ENCODE results near the gene ZNF30. TPM values are rescaled to one million over a fixed set of nuclear protein-coding genes. Genes with fewer than 3 reads are reported as not detected.
A peak's percentile ranks its signal among the peaks of the same experiment; 100 is the strongest.
"Not testable (repeated sequence)": the region's sequence is repeated elsewhere in the genome, so short reads cannot be mapped to it uniquely, and the experiment has no call there.

ZNF30 gene
- total RNA-seq, 1 donor from 2014 or later = 3.5 TPM

- intact Hi-C loops (cut with micrococcal nuclease) = loop anchor here (5.0 kb wide), 1 partner anchor 39 kb away; the partner anchor contains the start of gene GRAMD1A
- Mint-ChIP-seq H3K4me3 (ENCODE audit: low read depth) (peak overlapping the region; percentile 96), H3K9me3 (peaks cover 70% of the 10 kb centered on the region), H3K4me1 (ENCODE audit: low read depth) (peaks cover 16% of the 10 kb centered on the region), H3K27ac (peak overlapping the region; percentile 77), H3K27me3 (ENCODE audit: low read depth) (no peaks in the 10 kb centered on the region), H3K36me3 (ENCODE audit: low read depth) (peaks cover 55% of the 10 kb centered on the region)
- no peak for DNase-seq (ENCODE audit: low spot score)
Observed at GRCh38 chr19:34962687-34963572, 36.2 kb downstream of the ZNF30 start.

GRCh38 chr19:34963573-34964406, 37.1 kb downstream of the ZNF30 start, which contains the start of gene ZNF792:
Gene ZNF792 (minus strand): TSS chr19:34964229. CDS start chr19:34963662, 567 bp downstream.
- Mint-ChIP-seq H3K36me3 (ENCODE audit: low read depth) (peaks cover 53% of the 10 kb centered on the region), H3K4me3 (ENCODE audit: low read depth) (peak within 1 kb of the TSS; percentile 96), H3K27ac (peak within 1 kb of the TSS; percentile 77), H3K4me1 (ENCODE audit: low read depth) (peaks cover 16% of the 10 kb centered on the region), H3K27me3 (ENCODE audit: low read depth) (no peaks in the 10 kb centered on the region), H3K9me3 (peaks cover 72% of the 10 kb centered on the region)
- DNase-seq (ENCODE audit: low spot score) = peak; percentile 35
- intact Hi-C loops (cut with micrococcal nuclease) = loop anchor here (5.0 kb wide), 1 partner anchor 39 kb away; the partner anchor contains the start of gene GRAMD1A

- Mint-ChIP-seq H3K27ac (no peak overlapping the region), H3K4me3 (ENCODE audit: low read depth) (peak overlapping the region; percentile 71), H3K27me3 (ENCODE audit: low read depth) (no peaks in the 10 kb centered on the region), H3K9me3 (peaks cover 68% of the 10 kb centered on the region), H3K4me1 (ENCODE audit: low read depth) (peaks cover 16% of the 10 kb centered on the region), H3K36me3 (ENCODE audit: low read depth) (peaks cover 47% of the 10 kb centered on the region)
- intact Hi-C loops (cut with micrococcal nuclease) = loop anchor here (5.0 kb wide), 1 partner anchor 38 kb away; the partner anchor contains the start of gene GRAMD1A
- DNase-seq (ENCODE audit: low spot score) = no peak
Observed at GRCh38 chr19:34964598-34964997, 37.9 kb downstream of the ZNF30 start.

- H3K4me3 Mint-ChIP-seq (ENCODE audit: low read depth); DNase-seq (ENCODE audit: low spot score); H3K27me3 Mint-ChIP-seq (ENCODE audit: low read depth); intact Hi-C loops (cut with micrococcal nuclease); H3K27ac Mint-ChIP-seq: not testable (repeated sequence)
- peaks cover 16% of the 10 kb centered on the region for H3K4me1 Mint-ChIP-seq (ENCODE audit: low read depth)
- peaks cover 68% of the 10 kb centered on the region for H3K9me3 Mint-ChIP-seq
- peaks cover 38% of the 10 kb centered on the region for H3K36me3 Mint-ChIP-seq (ENCODE audit: low read depth)
Observed at GRCh38 chr19:34965505-34965904, 38.8 kb downstream of the ZNF30 start.

GRCh38 chr19:34967551-34967950, 40.8 kb downstream of the ZNF30 start:
- intact Hi-C loops (cut with micrococcal nuclease) = no loop called here
- Mint-ChIP-seq H3K36me3 (ENCODE audit: low read depth) (peaks cover 17% of the 10 kb centered on the region), H3K9me3 (peaks cover 56% of the 10 kb centered on the region), H3K27me3 (ENCODE audit: low read depth) (no peaks in the 10 kb centered on the region), H3K27ac (no peak overlapping the region), H3K4me3 (ENCODE audit: low read depth) (no peak overlapping the region), H3K4me1 (ENCODE audit: low read depth) (peaks cover 8% of the 10 kb centered on the region)
- no peak for DNase-seq (ENCODE audit: low spot score)

GRCh38 chr19:34969721-34970120, 43.0 kb downstream of the ZNF30 start:
- no peak for DNase-seq (ENCODE audit: low spot score)
- peaks cover 6% of the 10 kb centered on the region for H3K4me1 Mint-ChIP-seq (ENCODE audit: low read depth)
- no peak overlapping the region for H3K27ac Mint-ChIP-seq
- intact Hi-C loops (cut with micrococcal nuclease) = no loop called here
- no peak overlapping the region for H3K4me3 Mint-ChIP-seq (ENCODE audit: low read depth)
- H3K27me3 Mint-ChIP-seq (ENCODE audit: low read depth) = no peaks in the 10 kb centered on the region
- H3K9me3 Mint-ChIP-seq = peaks cover 49% of the 10 kb centered on the region
- H3K36me3 Mint-ChIP-seq (ENCODE audit: low read depth) = peaks cover 9% of the 10 kb centered on the region

- H3K27ac Mint-ChIP-seq; H3K27me3 Mint-ChIP-seq (ENCODE audit: low read depth); H3K36me3 Mint-ChIP-seq (ENCODE audit: low read depth); DNase-seq (ENCODE audit: low spot score); intact Hi-C loops (cut with micrococcal nuclease); H3K4me3 Mint-ChIP-seq (ENCODE audit: low read depth): not testable (repeated sequence)
- peaks cover 12% of the 10 kb centered on the region for H3K4me1 Mint-ChIP-seq (ENCODE audit: low read depth)
- peaks cover 49% of the 10 kb centered on the region for H3K9me3 Mint-ChIP-seq
Observed at GRCh38 chr19:34970185-34970780, 43.6 kb downstream of the ZNF30 start.

GRCh38 chr19:34972163-34972705, 45.5 kb downstream of the ZNF30 start:
- Mint-ChIP-seq H3K36me3 (ENCODE audit: low read depth) (peaks cover 9% of the 10 kb centered on the region), H3K4me1 (ENCODE audit: low read depth) (peaks cover 16% of the 10 kb centered on the region), H3K9me3 (peaks cover 45% of the 10 kb centered on the region), H3K27me3 (ENCODE audit: low read depth) (no peaks in the 10 kb centered on the region), H3K27ac (no peak overlapping the region), H3K4me3 (ENCODE audit: low read depth) (no peak overlapping the region)
- DNase-seq (ENCODE audit: low spot score) = no peak
- intact Hi-C loops (cut with micrococcal nuclease) = loop anchor here (2.0 kb wide), 1 partner anchor 19 kb away; no protein-coding TSS in a partner anchor

- Mint-ChIP-seq H3K27me3 (ENCODE audit: low read depth) (no peaks in the 10 kb centered on the region), H3K4me1 (ENCODE audit: low read depth) (peaks cover 16% of the 10 kb centered on the region), H3K4me3 (ENCODE audit: low read depth) (no peak overlapping the region), H3K36me3 (ENCODE audit: low read depth) (no peaks in the 10 kb centered on the region), H3K27ac (no peak overlapping the region), H3K9me3 (peaks cover 25% of the 10 kb centered on the region)
- intact Hi-C loops (cut with micrococcal nuclease) = no loop called here
- no peak for DNase-seq (ENCODE audit: low spot score)
Observed at GRCh38 chr19:34974646-34975045, 47.9 kb downstream of the ZNF30 start.

- peaks cover 16% of the 10 kb centered on the region for H3K4me1 Mint-ChIP-seq (ENCODE audit: low read depth)
Observed at GRCh38 chr19:34975056-34975455, 48.4 kb downstream of the ZNF30 start.

GRCh38 chr19:34976611-34977010, 49.9 kb downstream of the ZNF30 start:
- no peaks in the 10 kb centered on the region for H3K27me3 Mint-ChIP-seq (ENCODE audit: low read depth)
- H3K9me3 Mint-ChIP-seq = peaks cover 10% of the 10 kb centered on the region
- intact Hi-C loops (cut with micrococcal nuclease) = no loop called here
- peaks cover 16% of the 10 kb centered on the region for H3K4me1 Mint-ChIP-seq (ENCODE audit: low read depth)
- no peak overlapping the region for H3K27ac Mint-ChIP-seq
- no peaks in the 10 kb centered on the region for H3K36me3 Mint-ChIP-seq (ENCODE audit: low read depth)
- DNase-seq (ENCODE audit: low spot score) = no peak
- H3K4me3 Mint-ChIP-seq (ENCODE audit: low read depth) = no peak overlapping the region

More at GRCh38 chr19:34975056-34975455, 48.4 kb downstream of the ZNF30 start:
- intact Hi-C loops (cut with micrococcal nuclease) = no loop called here
- Mint-ChIP-seq H3K4me3 (ENCODE audit: low read depth) (no peak overlapping the region), H3K36me3 (ENCODE audit: low read depth) (no peaks in the 10 kb centered on the region), H3K27ac (peak overlapping the region; percentile 38), H3K27me3 (ENCODE audit: low read depth) (no peaks in the 10 kb centered on the region), H3K9me3 (peaks cover 21% of the 10 kb centered on the region)
- DNase-seq (ENCODE audit: low spot score) = no peak

Data from activated T-helper 2 cell treated with anti-CD3 and anti-CD28 coated beads, Interferon-gamma antibody, Interleukin-2, Interleukin-4, amounts not matched to agents 10 μg/mL and 5 μg/mL and 100 μg/mL, durations not matched to agents 14 hours and 24 hours and 36 hours (primary cell).